Endodermal cell (in vitro differentiated cells): ENCODE measurements around the gene EPC2. TPM values are rescaled to one million over a fixed set of nuclear protein-coding genes. Genes with fewer than 3 reads are reported as not detected.
A peak's percentile ranks its signal among the peaks of the same experiment; 100 is the strongest.

Experiments used
- DNase-seq: peaks from one replicate; pipeline ENCODE4 v3.0.0-alpha.2; 2017
- H3K27ac ChIP-seq: 2 replicates; pipeline ENCODE4 v1.5.1; 2013; ENCODE audit warnings: mild to moderate bottlenecking, low read depth, low read length, moderate library complexity
- H3K27me3 ChIP-seq: 2 replicates; pipeline ENCODE4 v1.6.1; 2013; ENCODE audit warnings: mild to moderate bottlenecking, low read length, moderate library complexity; ENCODE audit not compliant: insufficient read depth, control insufficient read depth, poor library complexity, severe bottlenecking
- H3K36me3 ChIP-seq: 2 replicates; pipeline ENCODE4 v1.7.0; 2013; ENCODE audit warnings: mild to moderate bottlenecking, low read length, moderate library complexity; ENCODE audit not compliant: control insufficient read depth, insufficient read depth
- H3K4me1 ChIP-seq: one replicate; pipeline ENCODE4 v1.7.0; 2013; ENCODE audit warnings: low read length; ENCODE audit not compliant: control insufficient read depth, insufficient read depth
- H3K4me3 ChIP-seq: 2 replicates; pipeline ENCODE4 v1.5.1; 2013; ENCODE audit warnings: mild to moderate bottlenecking, low read length, moderate library complexity
- H3K9ac ChIP-seq: 2 replicates; pipeline ENCODE4 v1.6.1; 2013; ENCODE audit warnings: mild to moderate bottlenecking, low read length, moderate library complexity; ENCODE audit not compliant: poor library complexity, severe bottlenecking; ENCODE audit errors: extremely low read depth
- H3K9me3 ChIP-seq: 2 replicates; pipeline ENCODE4 v1.6.1; 2013; ENCODE audit warnings: mild to moderate bottlenecking, low read length, moderate library complexity; ENCODE audit not compliant: control insufficient read depth
- H3K27ac Mint-ChIP-seq: 2 replicates; pipeline ENCODE4 v1.8.0; 2020; ENCODE audit warnings: mixed read lengths
- H3K27me3 Mint-ChIP-seq: 2 replicates; pipeline ENCODE4 v1.8.0; 2021; ENCODE audit warnings: mild to moderate bottlenecking, mixed read lengths; ENCODE audit not compliant: insufficient read depth
- H3K36me3 Mint-ChIP-seq: 2 replicates; pipeline ENCODE4 v1.8.0; 2020; ENCODE audit warnings: low read depth, mixed read lengths
- H3K4me1 Mint-ChIP-seq: 2 replicates; pipeline ENCODE4 v1.8.0; 2020; ENCODE audit warnings: mixed read lengths
- H3K4me3 Mint-ChIP-seq: 2 replicates; pipeline ENCODE4 v1.8.0; 2020; ENCODE audit warnings: mild to moderate bottlenecking, moderate library complexity, mixed read lengths
- H3K9me3 Mint-ChIP-seq: 2 replicates; pipeline ENCODE4 v1.8.0; 2020; ENCODE audit warnings: mild to moderate bottlenecking, mixed read lengths
- CTCF ChIP-seq: fragments of 200-600 bp; sonication (generic); conservative IDR thresholded peaks from 2 replicates; pipeline ENCODE4 v1.5.0; 2021; ENCODE audit warnings: antibody characterized with exemption, mild to moderate bottlenecking
- WGBS, 2 experiments: methylation state at CpG; one replicate each; pipeline versions ENCODE4 v1.1.5 to v1.1.7; 2013; ENCODE audit warnings: missing lambda C conversion rate in 2 of 2, mixed read lengths in 1 of 2; ENCODE audit not compliant: insufficient coverage in 1 of 2, insufficient read length in 1 of 2; 5-methylcytosine and 5-hydroxymethylcytosine counted together
- total RNA-seq, 2 donors: library from RNA; stranded (reverse); fragmentation: NEBNext Ultra II Directional in 1 of 2; extraction: Animal tissue kit (Norgen Biotek cat#: 25700) in 1 of 2; gene quantifications; 2 replicates in 1 of 2; 3 replicates in 1 of 2; pipeline ENCODE4 v1.2.1, GENCODE V29; 2021

EPC2 gene
- total RNA-seq, 2 donors from 2014 or later: 23.0 to 32.0 TPM

- 94 to 95% methylated on average over 5 to 6 of the region's 6 CpGs for WGBS, 2 experiments
- DNase-seq: no peak
- peaks cover 6% of the 10 kb centered on the region for H3K4me1 ChIP-seq
- peaks cover 40% of the 10 kb centered on the region for H3K4me1 Mint-ChIP-seq
- no peak overlapping the region for H3K4me3 ChIP-seq
- H3K36me3 ChIP-seq: no peaks in the 10 kb centered on the region
- TF ChIP-seq CTCF: no peak
- no peaks in the 10 kb centered on the region for H3K27me3 Mint-ChIP-seq
- H3K36me3 Mint-ChIP-seq: no peaks in the 10 kb centered on the region
- H3K9me3 ChIP-seq: no peaks in the 10 kb centered on the region
- H3K27ac ChIP-seq: no peak overlapping the region
- H3K27ac Mint-ChIP-seq: no peak overlapping the region
- no peak overlapping the region for H3K4me3 Mint-ChIP-seq
- H3K9me3 Mint-ChIP-seq: no peaks in the 10 kb centered on the region
- H3K9ac ChIP-seq: no peak overlapping the region
- H3K27me3 ChIP-seq: no peaks in the 10 kb centered on the region
These were observed 9.9 kb downstream of the EPC2 start for GRCh38 chr2:148654435-148654834.

DNA sequence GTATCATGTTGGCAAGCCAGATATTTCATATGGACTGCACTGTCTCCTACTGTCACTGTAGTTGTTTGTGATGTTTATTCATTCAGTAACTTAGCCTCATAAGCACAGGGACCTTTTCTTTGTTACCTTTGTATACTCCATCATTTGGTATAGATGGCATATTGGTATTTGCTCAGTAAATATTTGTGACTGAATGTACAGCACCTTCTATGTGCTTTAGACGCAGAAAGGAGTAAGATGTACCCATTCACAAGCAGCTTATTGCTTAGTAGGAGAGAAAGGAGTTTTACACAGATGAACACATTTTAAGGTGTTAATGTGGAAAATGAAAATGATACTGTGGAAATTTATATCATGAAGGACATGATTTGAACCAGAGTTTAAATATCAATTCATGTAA is 12.0 kb downstream of the EPC2 start:
- TF ChIP-seq CTCF: no peak
- no peak overlapping the region for H3K27ac ChIP-seq
- no peaks in the 10 kb centered on the region for H3K36me3 ChIP-seq
- no peak overlapping the region for H3K4me3 ChIP-seq
- no peak overlapping the region for H3K9ac ChIP-seq
- Mint-ChIP-seq H3K9me3 (peaks cover 2% of the 10 kb centered on the region), H3K36me3 (no peaks in the 10 kb centered on the region), H3K27me3 (no peaks in the 10 kb centered on the region), H3K27ac (no peak overlapping the region), H3K4me1 (peaks cover 47% of the 10 kb centered on the region), H3K4me3 (no peak overlapping the region)
- DNase-seq: no peak
- 95 to 100% methylated on average over 1 of the region's 1 CpG for WGBS, 2 experiments
- no peaks in the 10 kb centered on the region for H3K9me3 ChIP-seq
- H3K27me3 ChIP-seq: no peaks in the 10 kb centered on the region
- H3K4me1 ChIP-seq: peaks cover 6% of the 10 kb centered on the region

GRCh38 chr2:148658807-148659722 is 14.5 kb downstream of the EPC2 start:
- Mint-ChIP-seq H3K27ac (peak overlapping the region; percentile 27), H3K36me3 (peaks cover 4% of the 10 kb centered on the region), H3K9me3 (peaks cover 2% of the 10 kb centered on the region), H3K4me1 (peaks cover 27% of the 10 kb centered on the region), H3K4me3 (no peak overlapping the region), H3K27me3 (no peaks in the 10 kb centered on the region)
- no peak for TF ChIP-seq CTCF
- Histone ChIP-seq H3K36me3 (no peaks in the 10 kb centered on the region), H3K27ac (no peak overlapping the region), H3K9me3 (no peaks in the 10 kb centered on the region), H3K9ac (no peak overlapping the region), H3K27me3 (no peaks in the 10 kb centered on the region), H3K4me3 (no peak overlapping the region), H3K4me1 (no peaks in the 10 kb centered on the region)
- WGBS, 2 experiments: 78 to 100% methylated on average over 1 to 2 of the region's 2 CpGs
- DNase-seq: no peak
